GM12864 (cell line): ENCODE results near the gene ATG4A.

Experiments used
- DNase-seq: peaks from one replicate; pipeline ENCODE4 v3.0.0-alpha.2; 2011; ENCODE audit warnings: low read depth
- H3K4me3 ChIP-seq: 2 replicates; pipeline ENCODE4 v1.5.1; 2011; ENCODE audit warnings: mild to moderate bottlenecking, low read depth, low read length, control low read depth
- TF ChIP-seq, protein P1 (sequence below): IDR thresholded peaks from 2 replicates; pipeline ENCODE4 v1.5.1; 2011; ENCODE audit warnings: low read depth, mild to moderate bottlenecking, moderate library complexity, low read length, control low read depth, inconsistent platforms; ENCODE audit errors: missing control alignments

The ATG4A gene

DNA sequence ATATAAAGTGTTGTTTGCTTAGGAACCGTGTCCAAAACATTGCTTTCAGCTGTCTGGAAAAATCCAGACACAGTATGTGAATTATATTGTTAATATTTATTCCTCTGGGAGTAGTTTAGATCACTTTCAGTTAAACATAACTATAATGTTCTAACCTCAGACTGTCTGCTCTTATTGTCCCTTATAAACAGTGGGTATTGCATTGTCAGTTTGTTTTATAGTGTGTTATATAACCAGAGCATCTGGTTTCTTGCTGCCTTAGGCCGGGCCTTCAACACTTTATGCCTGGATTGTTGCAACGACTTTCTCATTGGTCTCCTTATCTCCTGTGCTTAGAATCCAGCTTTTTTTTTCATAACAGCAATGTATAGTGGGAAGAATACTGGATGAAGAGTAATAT, 26.4 kb downstream of the ATG4A start:
- TF ChIP-seq, protein P1, sequence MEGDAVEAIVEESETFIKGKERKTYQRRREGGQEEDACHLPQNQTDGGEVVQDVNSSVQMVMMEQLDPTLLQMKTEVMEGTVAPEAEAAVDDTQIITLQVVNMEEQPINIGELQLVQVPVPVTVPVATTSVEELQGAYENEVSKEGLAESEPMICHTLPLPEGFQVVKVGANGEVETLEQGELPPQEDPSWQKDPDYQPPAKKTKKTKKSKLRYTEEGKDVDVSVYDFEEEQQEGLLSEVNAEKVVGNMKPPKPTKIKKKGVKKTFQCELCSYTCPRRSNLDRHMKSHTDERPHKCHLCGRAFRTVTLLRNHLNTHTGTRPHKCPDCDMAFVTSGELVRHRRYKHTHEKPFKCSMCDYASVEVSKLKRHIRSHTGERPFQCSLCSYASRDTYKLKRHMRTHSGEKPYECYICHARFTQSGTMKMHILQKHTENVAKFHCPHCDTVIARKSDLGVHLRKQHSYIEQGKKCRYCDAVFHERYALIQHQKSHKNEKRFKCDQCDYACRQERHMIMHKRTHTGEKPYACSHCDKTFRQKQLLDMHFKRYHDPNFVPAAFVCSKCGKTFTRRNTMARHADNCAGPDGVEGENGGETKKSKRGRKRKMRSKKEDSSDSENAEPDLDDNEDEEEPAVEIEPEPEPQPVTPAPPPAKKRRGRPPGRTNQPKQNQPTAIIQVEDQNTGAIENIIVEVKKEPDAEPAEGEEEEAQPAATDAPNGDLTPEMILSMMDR, result no peak
- no peak overlapping the region for H3K4me3 ChIP-seq
- DNase-seq, result no peak

DNA sequence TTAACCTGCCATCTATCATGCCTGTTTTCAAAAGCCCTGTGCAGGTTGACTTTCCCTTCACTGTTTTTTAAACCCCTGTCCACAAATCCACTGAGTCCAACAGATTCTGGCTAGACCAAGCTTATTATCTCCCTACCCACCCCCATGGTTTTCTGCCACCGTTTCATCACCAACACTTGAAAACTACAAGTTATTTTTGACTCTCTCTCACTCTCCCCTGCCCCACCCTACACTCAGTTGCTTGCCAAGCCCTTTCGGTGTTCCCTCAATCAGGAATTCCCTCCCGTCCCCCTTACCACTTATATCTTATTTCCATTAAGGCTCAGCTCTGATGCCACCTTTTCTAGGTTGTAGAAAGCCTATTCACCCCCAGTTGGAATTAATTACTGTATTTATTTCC, 29.7 kb downstream of the ATG4A start:
- TF ChIP-seq, protein P1, result no peak
- DNase-seq, result no peak
- H3K4me3 ChIP-seq, result no peak overlapping the region

DNA sequence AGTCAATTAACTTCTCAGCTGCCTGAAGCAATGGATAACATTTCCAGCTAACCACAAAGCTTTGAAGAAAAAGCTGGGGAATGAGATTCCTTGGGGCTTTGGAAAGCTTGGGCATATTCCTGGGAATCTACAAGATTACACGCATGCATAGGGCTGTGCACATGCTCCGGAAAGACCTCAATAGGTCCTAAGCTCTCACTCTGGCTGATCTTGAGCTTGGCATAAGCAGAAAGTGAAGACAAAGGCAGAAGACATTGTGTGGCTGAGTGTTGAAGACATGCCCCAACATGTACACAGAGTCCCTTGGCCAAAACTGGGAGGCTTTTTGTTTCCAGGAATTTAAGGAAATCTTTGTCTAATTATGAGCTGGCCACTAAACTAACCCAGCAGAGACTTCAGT, 31.2 kb downstream of the ATG4A start:
- H3K4me3 ChIP-seq, result no peak overlapping the region
- DNase-seq, result no peak
- TF ChIP-seq, protein P1, result no peak

DNA sequence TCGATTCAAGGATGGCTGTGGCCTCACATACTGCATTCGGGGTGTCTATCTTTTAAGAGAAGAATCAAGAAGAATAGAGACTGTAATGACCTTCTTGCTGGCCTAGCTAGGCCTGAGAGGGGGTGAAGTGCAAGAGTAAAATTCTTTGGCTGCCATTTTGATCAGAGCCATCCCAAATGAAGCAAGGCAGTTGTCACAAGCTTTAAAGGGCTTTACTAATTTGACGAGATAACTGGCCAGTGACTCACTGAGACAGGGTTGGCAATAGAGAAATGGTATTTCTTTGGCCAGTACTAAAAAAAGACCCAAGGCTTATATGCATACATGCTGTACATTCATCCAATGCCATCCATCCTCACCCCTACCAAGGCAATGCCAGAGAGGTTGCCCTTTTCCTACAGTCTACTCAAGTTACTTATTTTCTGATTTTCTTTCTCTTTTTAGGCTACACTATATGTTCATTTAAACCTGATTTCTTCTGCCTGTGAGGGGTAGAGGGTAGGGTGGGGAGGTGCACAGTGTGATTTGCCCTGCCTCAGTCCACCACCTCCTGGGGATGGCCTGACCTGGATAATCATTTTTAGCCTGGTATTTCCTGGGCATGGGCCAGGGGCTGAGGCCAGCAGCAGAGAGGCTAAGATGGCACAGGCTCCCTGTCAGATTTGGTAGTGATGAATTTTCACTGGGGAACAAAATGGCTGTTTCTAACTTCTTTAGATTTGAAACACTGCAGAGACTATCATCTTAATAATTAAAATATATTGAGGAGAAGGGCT, 32.2 kb downstream of the ATG4A start:
- H3K4me3 ChIP-seq, result no peak overlapping the region
- no peak for DNase-seq
- TF ChIP-seq, protein P1, result no peak

DNA sequence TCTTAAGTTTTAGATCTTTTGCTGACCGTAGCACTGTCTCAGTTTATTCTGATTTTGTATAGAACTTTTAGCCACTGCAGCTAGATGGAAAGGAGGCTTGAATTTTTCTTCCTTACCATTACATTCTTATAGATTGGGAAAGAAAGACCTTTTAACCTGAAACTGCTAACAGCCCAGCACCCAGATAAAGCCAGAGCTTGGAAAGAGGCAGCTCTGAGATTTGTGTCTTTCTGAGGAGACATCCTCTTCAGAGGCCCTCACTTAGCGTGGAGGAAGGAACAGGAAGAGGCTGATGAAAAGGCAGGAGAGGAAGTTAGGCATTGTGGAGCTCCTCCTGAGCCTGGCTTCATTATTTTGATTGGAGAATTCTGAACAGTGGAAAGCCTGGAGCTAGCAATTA, 35.1 kb downstream of the ATG4A start:
- no peak overlapping the region for H3K4me3 ChIP-seq
- TF ChIP-seq, protein P1, result no peak
- DNase-seq, result no peak

DNA sequence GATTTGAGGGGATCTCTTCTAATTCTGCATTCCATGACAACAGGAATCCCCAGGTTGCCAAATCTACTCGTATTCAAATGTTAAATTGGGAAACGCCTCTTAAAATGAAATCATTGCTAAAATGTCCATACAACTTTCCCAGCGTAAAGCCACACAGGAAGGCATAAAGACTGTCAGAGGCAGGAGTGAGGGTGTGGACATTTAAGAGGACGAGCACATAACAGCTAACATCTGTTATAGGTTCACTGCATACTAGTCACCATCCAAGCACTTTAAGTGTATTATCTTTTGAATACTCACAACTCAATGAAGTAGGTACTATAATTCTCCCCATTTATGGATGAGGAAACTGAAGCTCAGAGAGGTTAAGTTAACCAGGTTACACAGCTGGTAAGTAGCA, 35.6 kb downstream of the ATG4A start:
- TF ChIP-seq, protein P1, result no peak
- no peak for DNase-seq
- no peak overlapping the region for H3K4me3 ChIP-seq

DNA sequence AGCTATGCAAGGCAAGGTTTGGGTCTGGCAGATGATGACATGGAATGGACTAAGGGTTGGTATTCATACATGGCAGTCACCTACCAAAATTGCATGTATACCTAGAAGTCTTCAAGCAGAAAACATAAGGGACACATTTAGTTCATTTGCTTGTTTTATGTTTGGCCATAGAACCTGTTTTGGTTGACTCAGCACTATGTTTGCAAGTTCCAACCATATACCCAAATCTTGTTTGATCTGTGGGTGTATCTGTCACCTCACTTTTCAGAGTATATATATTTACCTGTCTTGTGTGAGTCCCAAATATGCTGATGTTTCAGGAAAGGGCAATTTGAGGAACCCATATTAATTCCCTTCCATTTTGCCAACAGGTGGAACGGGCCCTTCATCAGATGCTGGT, 39.3 kb downstream of the ATG4A start:
- TF ChIP-seq, protein P1, result no peak
- DNase-seq, result no peak
- no peak overlapping the region for H3K4me3 ChIP-seq
